Measurements from ENCODE around the gene RGMA.

RGMA gene

GRCh38 chr15:93085692-93086091, 3.3 kb downstream of the RGMA start:
- TF ChIP-seq, protein P1, sequence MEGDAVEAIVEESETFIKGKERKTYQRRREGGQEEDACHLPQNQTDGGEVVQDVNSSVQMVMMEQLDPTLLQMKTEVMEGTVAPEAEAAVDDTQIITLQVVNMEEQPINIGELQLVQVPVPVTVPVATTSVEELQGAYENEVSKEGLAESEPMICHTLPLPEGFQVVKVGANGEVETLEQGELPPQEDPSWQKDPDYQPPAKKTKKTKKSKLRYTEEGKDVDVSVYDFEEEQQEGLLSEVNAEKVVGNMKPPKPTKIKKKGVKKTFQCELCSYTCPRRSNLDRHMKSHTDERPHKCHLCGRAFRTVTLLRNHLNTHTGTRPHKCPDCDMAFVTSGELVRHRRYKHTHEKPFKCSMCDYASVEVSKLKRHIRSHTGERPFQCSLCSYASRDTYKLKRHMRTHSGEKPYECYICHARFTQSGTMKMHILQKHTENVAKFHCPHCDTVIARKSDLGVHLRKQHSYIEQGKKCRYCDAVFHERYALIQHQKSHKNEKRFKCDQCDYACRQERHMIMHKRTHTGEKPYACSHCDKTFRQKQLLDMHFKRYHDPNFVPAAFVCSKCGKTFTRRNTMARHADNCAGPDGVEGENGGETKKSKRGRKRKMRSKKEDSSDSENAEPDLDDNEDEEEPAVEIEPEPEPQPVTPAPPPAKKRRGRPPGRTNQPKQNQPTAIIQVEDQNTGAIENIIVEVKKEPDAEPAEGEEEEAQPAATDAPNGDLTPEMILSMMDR (IDR thresholded peaks at IDR 0.05; ENCODE audit: low read depth, low read length, missing control alignments) = no peak
- no peak overlapping the region for H3K27ac ChIP-seq
- DNase-seq = no peak
- in situ Hi-C loops (cut with HindIII; ENCODE audit: low pct_ligation_motif_present, low sequenced_read_pairs) = no loop called here
- no peak overlapping the region for H3K4me3 ChIP-seq (ENCODE audit: low read depth, low read length)
- peaks cover 42% of the 10 kb centered on the region for H3K27me3 ChIP-seq (replicated peaks)
- no peaks in the 10 kb centered on the region for H3K36me3 ChIP-seq (replicated peaks)

GRCh38 chr15:93082861-93083260, 6.2 kb downstream of the RGMA start:
- Histone ChIP-seq H3K36me3 (replicated peaks) (no peaks in the 10 kb centered on the region), H3K4me3 (ENCODE audit: low read depth, low read length) (no peak overlapping the region), H3K27ac (no peak overlapping the region), H3K27me3 (replicated peaks) (peaks cover 22% of the 10 kb centered on the region)
- in situ Hi-C loops (cut with HindIII; ENCODE audit: low pct_ligation_motif_present, low sequenced_read_pairs) = no loop called here
- DNase-seq = no peak
- TF ChIP-seq, protein P1 (IDR thresholded peaks at IDR 0.05; ENCODE audit: low read depth, low read length, missing control alignments) = no peak

GRCh38 chr15:93081399-93081798, 7.6 kb downstream of the RGMA start:
- in situ Hi-C loops (cut with HindIII; ENCODE audit: low pct_ligation_motif_present, low sequenced_read_pairs) = no loop called here
- Histone ChIP-seq H3K36me3 (replicated peaks) (no peaks in the 10 kb centered on the region), H3K27me3 (replicated peaks) (peaks cover 10% of the 10 kb centered on the region), H3K27ac (no peak overlapping the region), H3K4me3 (ENCODE audit: low read depth, low read length) (no peak overlapping the region)
- DNase-seq = no peak
- TF ChIP-seq, protein P1 (IDR thresholded peaks at IDR 0.05; ENCODE audit: low read depth, low read length, missing control alignments) = no peak

DNA sequence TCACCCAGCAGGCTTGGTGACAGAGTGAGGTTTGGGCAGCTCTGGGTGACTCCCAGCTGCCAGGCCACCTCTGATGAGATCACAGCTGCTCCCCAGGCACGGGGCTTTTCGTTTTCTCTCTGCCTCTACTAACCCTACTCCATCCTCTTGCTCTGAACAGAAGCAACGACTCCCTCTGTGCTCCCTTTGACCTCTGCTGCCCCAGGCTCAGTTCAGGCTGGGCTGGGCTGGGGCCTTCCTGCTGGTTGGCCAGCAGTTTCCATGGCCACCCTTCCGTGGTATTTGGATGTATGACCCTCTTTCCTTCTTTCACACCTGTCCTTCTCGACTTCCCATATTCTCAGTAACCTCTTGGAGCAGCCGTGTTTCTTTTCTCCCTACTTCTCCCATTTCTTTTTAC, 8.6 kb downstream of the RGMA start:
- Histone ChIP-seq H3K4me3 (ENCODE audit: low read depth, low read length) (no peak overlapping the region), H3K36me3 (replicated peaks) (no peaks in the 10 kb centered on the region), H3K27ac (no peak overlapping the region), H3K27me3 (replicated peaks) (peaks cover 8% of the 10 kb centered on the region)
- TF ChIP-seq, protein P1 (IDR thresholded peaks at IDR 0.05; ENCODE audit: low read depth, low read length, missing control alignments) = no peak
- in situ Hi-C loops (cut with HindIII; ENCODE audit: low pct_ligation_motif_present, low sequenced_read_pairs) = no loop called here
- DNase-seq = no peak

GRCh38 chr15:93076875-93077274, 12.1 kb downstream of the RGMA start:
- Histone ChIP-seq H3K27me3 (replicated peaks) (peaks cover 24% of the 10 kb centered on the region), H3K4me3 (ENCODE audit: low read depth, low read length) (no peak overlapping the region), H3K27ac (no peak overlapping the region), H3K36me3 (replicated peaks) (no peaks in the 10 kb centered on the region)
- in situ Hi-C loops (cut with HindIII; ENCODE audit: low pct_ligation_motif_present, low sequenced_read_pairs) = no loop called here
- no peak for DNase-seq
- TF ChIP-seq, protein P1 (IDR thresholded peaks at IDR 0.05; ENCODE audit: low read depth, low read length, missing control alignments) = no peak

- in situ Hi-C loops (cut with HindIII; ENCODE audit: low pct_ligation_motif_present, low sequenced_read_pairs) = no loop called here
- Histone ChIP-seq H3K27me3 (replicated peaks) (peaks cover 28% of the 10 kb centered on the region), H3K4me3 (ENCODE audit: low read depth, low read length) (no peak overlapping the region), H3K36me3 (replicated peaks) (no peaks in the 10 kb centered on the region), H3K27ac (no peak overlapping the region)
- TF ChIP-seq, protein P1 (IDR thresholded peaks at IDR 0.05; ENCODE audit: low read depth, low read length, missing control alignments) = no peak
- no peak for DNase-seq
Observed at GRCh38 chr15:93076217-93076616, 12.8 kb downstream of the RGMA start.
